ENCODE results near the gene PTGER3.

PTGER3 gene

DNA sequence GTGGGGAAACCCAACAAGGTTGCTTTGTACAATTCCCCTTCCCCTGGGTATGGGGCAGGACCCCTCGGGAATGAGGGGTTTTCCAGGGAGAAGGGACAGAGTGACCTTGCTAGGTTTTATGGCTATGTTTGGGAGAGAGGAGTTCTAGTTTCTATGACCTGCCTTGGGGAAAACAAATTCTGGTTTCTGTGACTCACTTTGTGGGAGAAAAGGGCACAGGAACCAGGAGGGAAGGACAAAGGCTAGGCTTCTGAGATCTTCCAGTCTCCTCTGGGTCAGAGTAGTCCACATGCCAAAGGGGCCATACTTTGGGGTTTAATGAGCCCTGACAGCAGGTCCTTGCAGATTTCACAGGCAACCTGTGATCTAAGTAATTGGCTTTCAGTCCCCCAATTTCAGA is 5.5 kb upstream of the PTGER3 start:
- no peak for DNase-seq (ENCODE audit: low read depth in 1 of 2, low spot score in 1 of 2)

DNA sequence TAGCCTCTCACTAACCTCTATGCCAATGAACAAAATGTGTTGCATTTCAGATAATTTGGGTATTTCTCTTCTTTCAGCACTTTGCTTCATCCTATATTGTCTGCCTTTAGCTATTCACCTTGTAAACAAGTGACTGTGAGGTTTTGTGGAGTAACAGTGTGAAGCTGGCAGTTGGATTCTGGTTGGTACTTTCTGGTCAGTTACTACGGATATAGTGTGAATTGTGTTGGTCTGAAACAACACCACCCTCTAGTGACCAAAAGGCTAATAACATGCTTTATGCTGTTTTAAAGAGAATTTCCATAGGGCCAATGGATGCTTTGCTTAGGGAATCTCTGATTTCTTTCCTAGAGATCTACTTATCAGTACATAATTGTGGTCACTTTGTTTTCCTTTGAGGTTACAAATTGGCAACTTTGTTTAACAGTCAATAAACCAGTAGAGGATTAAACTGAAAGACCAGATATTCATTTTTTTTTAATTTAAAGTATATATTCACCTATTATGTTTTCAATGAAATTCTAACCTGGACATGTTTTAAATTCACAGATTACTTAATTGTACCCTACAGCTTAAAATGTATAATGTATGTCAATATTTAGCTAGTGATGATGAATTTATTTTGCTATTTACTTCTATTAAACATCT is 2.5 kb upstream of the PTGER3 start:
- DNase-seq (ENCODE audit: low read depth in 1 of 2, low spot score in 1 of 2), result peak in 1 of 2 donors; percentile 22

DNA sequence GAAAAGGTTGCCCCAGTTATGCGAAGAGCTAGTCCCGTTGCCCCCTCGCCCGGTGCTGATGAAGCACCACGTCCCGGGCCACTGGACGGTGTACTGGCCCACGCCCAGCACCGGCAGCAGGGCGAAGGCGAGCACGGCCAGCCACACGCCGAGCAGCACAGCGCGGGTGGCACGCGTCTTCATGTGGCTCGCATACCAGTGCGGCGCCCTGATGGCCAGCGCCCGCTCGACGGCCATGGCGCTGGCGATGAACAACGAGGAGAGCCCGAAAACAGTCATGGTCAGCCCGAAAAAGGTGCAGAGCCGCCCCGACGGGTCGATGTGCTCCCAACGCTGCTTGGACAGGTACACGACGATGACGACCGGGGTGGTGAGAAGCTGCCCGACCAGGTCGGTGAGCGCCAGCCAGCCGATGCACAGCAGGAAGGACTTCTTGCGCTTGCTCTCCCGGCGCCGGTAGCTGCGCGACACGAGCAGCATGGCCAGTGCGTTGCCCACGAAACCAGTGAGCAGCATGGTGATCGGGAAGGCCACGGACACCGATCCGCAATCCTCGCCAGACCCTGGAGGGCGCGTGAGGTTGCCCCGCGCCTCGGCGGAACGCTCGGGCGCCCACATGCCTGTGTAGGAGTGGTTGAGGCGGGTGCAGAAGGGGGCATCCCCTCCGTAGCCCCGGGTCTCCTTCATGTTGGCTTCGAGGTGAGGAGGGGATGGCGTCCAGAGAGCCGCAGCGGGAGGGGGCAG is 553 bp downstream of the PTGER3 start:
- no peak for DNase-seq (ENCODE audit: low read depth in 1 of 2, low spot score in 1 of 2)

DNA sequence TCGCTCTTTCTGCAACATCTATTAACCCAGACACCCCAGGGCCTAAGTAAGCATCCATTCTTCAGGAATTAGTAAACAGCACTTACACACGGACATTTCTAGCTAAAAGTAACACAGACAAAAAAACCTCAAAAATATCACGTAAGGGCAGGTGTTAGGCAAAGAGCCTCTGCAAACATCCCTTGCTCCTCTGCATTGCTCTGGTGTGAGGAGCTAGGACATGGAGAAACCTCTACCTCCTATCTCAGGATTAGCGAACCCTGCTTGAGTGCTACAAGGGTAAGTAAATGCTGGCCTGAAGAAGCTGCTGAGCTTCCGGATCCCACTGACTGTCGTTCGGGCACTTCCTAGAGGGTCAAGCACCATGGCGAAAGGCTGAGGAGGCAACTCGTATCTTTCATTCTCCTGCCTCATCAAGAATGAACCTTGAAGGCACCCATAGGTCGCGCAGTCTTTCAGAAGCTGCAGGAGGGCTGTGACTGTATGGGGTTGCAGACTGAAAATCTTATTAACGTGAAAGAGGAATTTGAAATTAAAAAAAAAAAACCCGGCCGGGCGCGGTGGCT is 2.1 kb downstream of the PTGER3 start:
- DNase-seq (ENCODE audit: low read depth in 1 of 2, low spot score in 1 of 2), result no peak

DNA sequence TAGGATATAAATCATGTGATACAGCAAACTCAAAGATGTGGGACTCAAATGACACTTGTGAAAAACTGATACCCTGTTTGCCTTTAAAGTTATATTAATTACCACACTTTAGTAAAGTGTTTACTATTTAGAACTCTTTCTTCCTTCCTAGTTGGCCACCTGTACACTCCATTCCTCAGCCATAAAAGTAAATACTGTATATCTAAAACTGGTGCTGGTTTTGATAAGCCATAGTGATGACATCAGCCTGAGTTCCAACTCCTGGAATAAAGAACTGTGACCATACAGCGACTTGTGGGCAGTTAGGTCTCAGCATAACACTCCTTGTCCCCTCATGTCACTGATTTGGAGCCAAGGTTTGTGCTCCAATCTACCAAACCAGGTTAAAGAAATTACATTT is 2.8 kb downstream of the PTGER3 start:
- no peak for DNase-seq (ENCODE audit: low read depth in 1 of 2, low spot score in 1 of 2)

DNA sequence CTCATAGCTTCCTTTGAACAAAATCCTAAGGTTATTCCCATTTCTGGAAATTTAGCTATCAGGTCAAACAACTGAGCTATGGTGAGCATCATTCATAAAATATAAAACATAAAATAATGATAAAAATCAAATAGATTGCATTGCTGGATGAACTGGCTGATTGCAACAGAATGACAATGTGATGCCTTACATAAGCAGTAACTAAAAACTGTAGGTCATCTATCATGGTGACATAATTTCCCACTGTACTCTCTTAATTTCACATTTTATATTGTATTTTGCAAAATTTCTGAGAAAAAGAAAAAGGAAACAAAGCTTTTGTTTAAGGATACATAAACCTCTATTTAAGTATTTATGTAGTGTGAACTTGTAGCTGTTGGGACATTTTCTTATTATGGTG is 4.6 kb downstream of the PTGER3 start:
- DNase-seq (ENCODE audit: low read depth in 1 of 2, low spot score in 1 of 2), result no peak

DNA sequence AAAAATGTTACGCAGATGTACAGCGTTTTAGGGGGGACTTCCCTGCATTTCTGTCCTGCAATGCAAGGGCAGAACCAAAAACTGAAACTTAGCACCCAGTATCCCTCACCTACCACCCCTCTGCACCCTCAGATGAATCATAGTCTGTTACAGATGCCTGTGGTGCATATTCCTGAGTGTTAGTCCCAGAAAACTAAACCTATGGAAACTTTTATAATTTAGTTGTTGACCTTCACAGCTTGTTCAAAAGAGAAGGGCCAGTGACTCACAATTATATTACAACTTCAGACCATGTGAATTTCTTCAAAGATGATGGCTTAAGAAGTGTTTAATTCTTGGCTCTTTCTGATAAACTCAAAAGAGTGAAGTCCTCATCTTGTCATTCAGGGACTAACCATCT is 5.8 kb downstream of the PTGER3 start:
- no peak for DNase-seq (ENCODE audit: low read depth in 1 of 2, low spot score in 1 of 2)

DNA sequence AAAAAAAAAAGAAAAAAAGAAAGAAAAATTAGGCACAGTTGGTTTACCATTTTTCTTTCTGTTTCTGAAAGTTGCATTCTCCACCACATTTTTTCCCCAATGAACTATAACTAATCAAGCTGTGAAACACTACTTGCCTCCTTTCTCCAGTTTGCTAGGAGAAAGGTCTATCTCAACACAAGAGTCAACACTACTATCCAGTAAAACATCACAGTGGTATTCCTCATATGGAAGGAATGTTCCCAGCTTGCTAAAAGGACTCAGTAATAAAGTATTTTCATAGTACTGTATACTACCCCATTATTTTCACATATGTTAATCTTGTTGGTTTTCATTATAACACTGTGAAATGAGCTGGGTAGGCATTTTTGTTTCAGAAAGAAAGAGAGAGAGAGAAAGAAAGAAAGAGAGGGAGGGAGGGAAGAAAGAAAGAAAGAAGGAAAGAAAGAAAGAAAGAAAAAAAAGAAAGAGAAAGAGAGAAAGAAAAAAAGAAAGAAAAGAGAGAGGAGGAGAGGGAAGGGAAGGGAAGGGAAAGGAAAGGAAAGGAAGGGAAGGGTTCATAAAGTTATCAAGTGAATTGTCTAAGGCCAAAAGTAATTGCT is 7.9 kb downstream of the PTGER3 start:
- no peak for DNase-seq (ENCODE audit: low read depth in 1 of 2, low spot score in 1 of 2)

DNA sequence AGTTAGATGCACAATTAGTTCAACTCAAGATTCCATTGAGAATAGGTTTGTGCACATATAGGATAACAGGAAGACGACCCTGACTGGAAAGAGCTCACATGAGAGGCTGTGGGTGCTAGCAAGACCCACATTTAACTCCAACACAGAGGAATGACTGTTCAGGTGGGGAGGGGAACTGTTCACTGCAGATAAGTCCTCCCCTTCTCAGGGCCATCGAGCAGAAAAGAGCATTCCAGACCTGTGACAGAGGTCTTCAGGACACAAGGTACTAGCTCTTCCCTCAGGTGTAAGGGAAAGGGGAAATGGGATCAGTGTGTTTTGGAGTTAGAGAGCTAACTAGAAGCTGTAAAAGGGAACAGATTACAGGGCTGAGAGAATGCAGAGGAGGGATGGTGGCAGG is 8.7 kb downstream of the PTGER3 start:
- no peak for DNase-seq (ENCODE audit: low read depth in 1 of 2, low spot score in 1 of 2)

DNA sequence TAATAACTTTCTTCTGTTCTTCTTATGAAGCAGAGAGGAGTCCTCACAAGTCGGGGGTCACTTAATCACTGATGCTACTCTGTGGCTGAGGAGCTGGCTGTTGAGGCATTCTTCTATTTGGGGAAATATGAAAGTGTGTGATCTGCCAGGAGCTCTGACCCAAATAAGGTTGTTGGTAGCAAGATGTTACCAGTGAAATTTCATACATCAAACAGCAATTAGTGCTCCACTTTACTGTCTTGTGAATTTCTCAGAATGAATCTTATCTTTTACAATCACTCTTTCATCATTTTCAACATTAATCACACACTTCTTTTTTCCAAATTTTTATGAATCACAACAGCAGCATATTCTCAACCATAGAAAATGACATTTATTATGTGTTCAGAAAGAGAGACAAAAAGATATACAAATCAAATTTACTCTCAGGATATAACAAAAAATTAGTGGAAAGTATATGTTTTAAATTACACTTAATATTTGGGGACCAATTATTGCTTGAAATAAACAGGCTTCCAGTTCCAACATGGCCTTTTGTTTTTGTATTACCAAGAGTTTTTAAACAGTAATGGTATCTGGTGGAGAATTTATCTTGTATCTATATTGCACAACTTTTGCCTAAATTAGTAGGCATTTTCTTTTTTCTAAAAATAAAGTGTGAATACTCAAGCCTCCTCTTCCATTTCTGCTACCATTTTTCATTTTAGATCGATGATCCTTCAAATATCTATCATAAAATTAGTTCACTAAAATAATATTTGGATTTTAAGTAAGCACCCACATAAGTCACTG is 9.6 kb downstream of the PTGER3 start:
- no peak for DNase-seq (ENCODE audit: low read depth in 1 of 2, low spot score in 1 of 2)

DNA sequence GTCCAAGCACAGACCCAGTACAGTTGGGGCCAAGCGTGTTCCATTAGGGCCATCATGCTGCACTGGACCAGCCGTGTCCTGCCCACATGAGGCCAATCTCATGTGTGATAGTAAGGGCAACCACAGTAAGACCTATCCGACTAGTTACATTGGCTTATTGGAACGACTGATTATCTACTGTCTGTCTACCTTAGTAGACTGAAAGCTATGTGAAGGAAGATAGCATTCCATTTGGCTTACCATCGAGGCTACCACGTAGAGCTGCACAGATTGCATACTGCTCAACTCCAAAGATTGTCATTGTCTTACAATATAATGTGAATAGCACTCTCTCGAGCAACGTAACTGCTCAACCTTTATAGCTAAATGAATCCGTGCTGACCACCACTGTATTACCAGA is 10.6 kb downstream of the PTGER3 start:
- DNase-seq (ENCODE audit: low read depth in 1 of 2, low spot score in 1 of 2), result no peak

DNA sequence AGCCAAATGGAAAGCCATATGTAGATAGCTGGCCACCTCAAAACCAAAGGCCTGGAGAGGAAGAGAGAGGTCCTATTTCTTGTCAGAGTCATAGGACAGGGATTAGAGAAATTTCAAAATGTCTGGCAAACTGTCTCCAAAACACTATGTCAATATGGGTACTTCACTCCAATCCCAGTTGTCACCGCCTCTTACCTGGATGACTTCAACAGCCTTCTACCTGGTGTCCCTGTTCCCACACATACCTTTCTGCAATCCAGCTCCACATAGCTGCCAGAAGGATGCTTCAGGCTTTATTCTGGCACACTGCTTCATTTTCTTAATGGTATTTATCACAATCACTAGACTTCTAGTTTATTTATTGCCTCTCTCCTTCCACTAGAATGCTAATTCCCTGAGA is 14.5 kb downstream of the PTGER3 start:
- no peak for DNase-seq (ENCODE audit: low read depth in 1 of 2, low spot score in 1 of 2)

DNA sequence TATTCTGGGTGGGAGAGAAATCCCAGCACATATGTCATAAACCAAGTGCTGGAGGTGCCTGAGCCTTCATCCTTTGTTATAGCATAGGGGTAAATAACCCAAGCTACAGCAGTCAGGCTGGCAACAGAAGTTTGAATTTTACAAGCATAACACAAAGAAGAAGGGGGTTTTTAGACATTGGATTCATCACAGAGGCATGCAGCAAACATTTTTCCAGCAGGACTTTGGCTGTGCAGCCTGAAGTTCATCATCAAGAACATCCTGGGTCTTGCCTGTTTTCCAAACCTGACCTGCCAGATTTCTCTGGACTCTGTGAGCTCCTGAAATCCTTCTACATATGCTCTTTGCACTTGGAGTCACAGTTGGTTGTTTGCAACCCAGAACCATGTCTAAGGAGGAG is 16.2 kb downstream of the PTGER3 start:
- DNase-seq (ENCODE audit: low read depth in 1 of 2, low spot score in 1 of 2), result no peak

DNA sequence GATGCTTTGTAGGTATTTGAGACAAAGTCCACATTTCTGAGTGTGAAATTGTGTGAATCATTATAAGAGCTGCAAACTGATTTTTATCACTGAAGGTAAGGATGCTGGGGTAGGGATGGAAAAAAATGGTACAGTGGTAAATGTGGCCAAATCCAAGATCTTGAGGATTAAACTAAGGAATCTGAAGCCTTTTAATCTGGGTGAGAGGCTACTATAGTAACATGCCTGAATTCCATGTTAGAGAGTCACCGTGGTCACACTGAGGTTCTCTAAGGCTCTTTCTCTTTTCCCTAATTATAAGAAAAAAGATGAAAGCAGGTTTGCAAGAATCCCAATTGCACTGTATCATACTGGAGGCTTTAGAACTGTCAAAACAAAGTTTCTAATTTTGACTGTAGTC is 17.6 kb downstream of the PTGER3 start:
- DNase-seq (ENCODE audit: low read depth in 1 of 2, low spot score in 1 of 2), result no peak

DNA sequence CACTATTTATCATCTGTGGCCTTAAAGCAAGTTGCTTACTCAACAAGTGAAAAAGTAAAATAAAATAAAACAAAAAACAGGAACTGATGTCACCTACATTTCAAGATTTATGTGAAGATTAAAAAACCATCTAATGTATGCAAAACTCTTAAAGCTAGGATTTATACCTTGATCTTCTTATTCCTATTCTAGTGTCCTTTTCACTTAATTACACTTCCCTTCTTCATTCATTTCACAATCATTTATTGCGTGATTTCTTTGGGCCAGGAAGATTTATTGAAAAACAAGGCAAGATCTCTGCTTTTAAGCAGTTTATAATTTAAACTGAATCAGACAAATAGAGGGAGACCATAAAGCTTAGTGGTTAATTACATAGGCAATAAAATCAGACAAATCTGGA is 18.6 kb downstream of the PTGER3 start:
- DNase-seq (ENCODE audit: low read depth in 1 of 2, low spot score in 1 of 2), result no peak

DNA sequence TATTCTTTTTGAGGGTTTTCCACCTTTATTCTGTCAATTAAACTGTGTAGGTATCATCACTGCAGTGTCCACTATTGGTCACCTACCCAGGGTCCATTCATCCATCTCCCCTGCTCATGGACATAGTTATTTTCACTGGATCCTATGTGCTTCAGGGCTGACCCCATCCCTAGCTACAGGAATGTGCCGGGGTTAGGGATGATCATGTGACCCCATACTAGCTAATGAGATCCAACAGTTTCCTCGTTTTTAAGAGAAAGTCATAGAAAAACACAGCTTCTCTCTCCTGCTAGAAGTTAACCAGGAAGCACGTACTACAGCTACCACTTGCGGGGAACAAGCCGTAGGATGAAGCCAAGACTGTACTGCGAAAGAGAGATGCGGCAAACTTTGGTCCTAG is 19.6 kb downstream of the PTGER3 start:
- DNase-seq (ENCODE audit: low read depth in 1 of 2, low spot score in 1 of 2), result no peak

DNA sequence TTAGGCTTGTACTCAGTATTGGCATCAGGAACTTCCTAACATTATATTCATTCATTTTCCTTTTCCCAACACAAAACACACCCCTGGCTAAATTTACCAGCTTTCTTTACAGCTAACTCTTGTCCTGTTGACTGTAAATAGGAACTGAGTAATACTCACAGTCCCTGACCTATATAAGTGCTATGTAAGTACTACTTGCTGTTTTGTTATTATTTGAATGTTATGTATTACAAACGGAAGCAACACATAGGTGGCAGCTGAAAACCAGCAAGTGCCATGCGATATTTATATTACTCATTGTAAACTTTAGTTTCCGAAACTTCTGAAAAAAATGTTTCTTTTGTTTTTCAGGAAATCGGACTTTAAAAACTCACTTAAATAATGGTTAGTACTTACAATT is 21.5 kb downstream of the PTGER3 start:
- DNase-seq (ENCODE audit: low read depth in 1 of 2, low spot score in 1 of 2), result no peak

DNA sequence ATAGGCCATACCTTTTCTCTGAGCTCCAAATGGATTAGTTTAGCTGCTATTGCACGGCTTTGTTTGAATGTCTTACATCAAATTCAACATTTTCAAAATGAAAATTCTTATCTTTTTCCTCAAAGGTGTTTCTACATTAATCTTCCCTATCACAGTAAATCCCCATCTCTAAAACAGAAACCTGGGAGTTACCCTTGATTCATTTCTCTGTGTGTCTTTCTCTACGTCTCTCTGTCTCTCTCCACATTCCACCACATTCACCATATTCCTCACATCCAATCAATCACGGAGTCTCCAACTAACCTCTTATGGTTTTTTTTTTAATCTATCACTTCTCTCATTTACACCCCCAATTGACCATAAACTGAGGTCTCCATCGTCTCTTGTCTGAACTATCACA is 24.1 kb downstream of the PTGER3 start:
- DNase-seq (ENCODE audit: low read depth in 1 of 2, low spot score in 1 of 2), result no peak

DNA sequence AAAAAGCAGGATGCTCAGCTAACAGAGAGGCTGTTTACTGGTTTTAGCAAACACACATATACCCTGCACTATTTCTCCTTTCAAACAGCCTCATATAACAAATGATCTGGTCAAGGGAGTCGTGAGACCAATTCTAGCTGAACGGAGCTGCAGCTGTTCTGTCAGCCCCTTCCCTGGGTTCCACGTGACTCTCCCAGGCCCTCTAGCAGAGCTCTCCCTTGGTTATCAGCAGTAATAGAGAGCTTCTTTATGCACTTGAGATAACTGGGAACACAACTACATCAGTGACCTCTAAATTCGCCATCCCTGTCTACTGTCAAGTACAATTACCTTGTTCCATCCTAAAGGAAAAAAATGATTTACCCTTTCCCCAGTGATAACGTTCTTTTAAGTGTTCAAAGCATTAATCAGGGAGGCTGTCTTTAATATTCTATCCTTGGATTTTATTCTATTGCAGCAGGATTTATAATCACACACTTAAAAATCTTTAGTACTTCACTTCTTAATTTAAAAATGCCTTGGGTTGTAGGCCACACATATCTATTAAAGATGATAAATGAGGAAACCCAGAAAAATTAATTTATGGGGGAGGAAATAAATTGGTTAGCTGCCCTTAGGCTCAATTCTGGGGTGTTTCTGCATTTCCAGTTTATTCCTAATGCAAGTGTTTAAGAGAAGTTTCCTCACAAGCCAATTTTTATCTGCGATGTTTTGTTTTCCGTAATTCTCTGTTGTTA is 28.2 kb downstream of the PTGER3 start:
- no peak for DNase-seq (ENCODE audit: low read depth in 1 of 2, low spot score in 1 of 2)

DNA sequence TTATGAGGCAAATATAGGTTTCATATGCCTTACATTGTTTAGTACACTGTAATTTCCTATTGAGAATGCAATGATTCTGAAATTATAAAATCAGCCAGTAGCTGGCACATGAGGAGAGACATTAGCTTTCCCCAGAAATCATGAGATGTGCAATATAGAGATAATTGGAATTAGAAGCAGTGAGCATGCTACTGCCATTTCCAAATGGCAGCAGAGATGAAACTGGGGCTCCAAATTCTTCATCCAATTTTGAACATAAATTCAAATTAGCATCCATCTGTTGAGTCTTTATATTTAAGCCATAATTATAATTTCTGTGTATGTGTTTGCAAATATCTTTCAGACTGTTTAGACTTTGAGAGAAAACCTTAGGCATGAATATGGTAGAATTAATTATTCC is 28.8 kb downstream of the PTGER3 start:
- no peak for DNase-seq (ENCODE audit: low read depth in 1 of 2, low spot score in 1 of 2)

DNA sequence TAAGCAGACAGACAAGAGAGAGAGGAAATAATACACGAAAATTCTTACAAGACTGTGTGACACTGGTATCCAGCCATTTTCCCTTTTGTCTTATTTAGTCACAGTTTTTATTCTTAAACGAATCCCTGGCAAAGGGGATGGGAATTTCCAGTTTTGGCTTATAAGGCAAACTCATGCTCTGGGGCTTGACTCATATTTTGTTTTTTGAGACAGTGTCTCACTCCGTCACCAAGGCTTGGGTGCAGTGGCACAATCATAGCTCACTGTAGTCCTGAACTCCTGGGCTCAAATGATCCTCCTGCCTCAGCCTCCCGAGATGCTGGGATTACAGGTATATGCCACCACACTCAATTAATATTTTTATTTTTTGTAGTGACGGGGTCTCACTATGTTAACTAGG is 31.9 kb downstream of the PTGER3 start:
- DNase-seq (ENCODE audit: low read depth in 1 of 2, low spot score in 1 of 2), result no peak
